OCI-M2 (cell line): ENCODE results near the gene CYP27A1.
"Not testable (repeated sequence)": the region's sequence is repeated elsewhere in the genome, so short reads cannot be mapped to it uniquely, and the experiment has no call there.

Experiments
- DNase-seq: peaks from one replicate; lab custom pipeline; 2025; ENCODE audit not compliant: unreplicated experiment; lab: John Stamatoyannopoulos, UW

CYP27A1 gene

GRCh38 chr2:218830526-218831306 lies 48.8 kb downstream of the CYP27A1 start:
- DNase-seq: no peak

GRCh38 chr2:218831378-218831990 lies 49.5 kb downstream of the CYP27A1 start, which contains the start of gene PRKAG3:
PRKAG3 (minus strand) TSS chr2:218831803.
- DNase-seq: no peak

- no peak for DNase-seq
Observed at GRCh38 chr2:218832081-218832480, 50.1 kb downstream of the CYP27A1 start.

GRCh38 chr2:218832520-218832919 lies 50.6 kb downstream of the CYP27A1 start:
- no peak for DNase-seq

- no peak for DNase-seq
Observed at GRCh38 chr2:218833023-218833609, 51.2 kb downstream of the CYP27A1 start.

- DNase-seq: no peak
Observed at GRCh38 chr2:218834685-218835084, 52.7 kb downstream of the CYP27A1 start.

GRCh38 chr2:218837495-218837894 lies 55.5 kb downstream of the CYP27A1 start:
- DNase-seq: no peak

GRCh38 chr2:218839430-218839829 lies 57.5 kb downstream of the CYP27A1 start:
- no peak for DNase-seq

- DNase-seq: no peak
Observed at GRCh38 chr2:218839888-218840287, 57.9 kb downstream of the CYP27A1 start.

GRCh38 chr2:218844334-218844733 lies 62.4 kb downstream of the CYP27A1 start:
- DNase-seq: not testable (repeated sequence)

- not testable (repeated sequence) for DNase-seq
Observed at GRCh38 chr2:218846963-218847362, 65.0 kb downstream of the CYP27A1 start.

GRCh38 chr2:218849721-218850120 lies 67.8 kb downstream of the CYP27A1 start:
- no peak for DNase-seq

GRCh38 chr2:218850796-218851195 lies 68.8 kb downstream of the CYP27A1 start:
- DNase-seq: no peak

- no peak for DNase-seq
Observed at GRCh38 chr2:218851286-218851685, 69.3 kb downstream of the CYP27A1 start.

- DNase-seq: peak; percentile 11
Observed at GRCh38 chr2:218852911-218853667, 71.1 kb downstream of the CYP27A1 start.

- no peak for DNase-seq
Observed at GRCh38 chr2:218853766-218854165, 71.8 kb downstream of the CYP27A1 start.

- DNase-seq: no peak
Observed at GRCh38 chr2:218854860-218855259, 72.9 kb downstream of the CYP27A1 start.

- DNase-seq: no peak
Observed at GRCh38 chr2:218855305-218856166, 73.6 kb downstream of the CYP27A1 start.

GRCh38 chr2:218856167-218856895 lies 74.4 kb downstream of the CYP27A1 start:
- no peak for DNase-seq

GRCh38 chr2:218856896-218857243 lies 74.9 kb downstream of the CYP27A1 start:
- DNase-seq: no peak
